Measurements from ENCODE around the gene DNAJB6. TPM values are rescaled to one million over a fixed set of nuclear protein-coding genes. Genes with fewer than 3 reads are reported as not detected.

Gene DNAJB6
- total and polyA plus RNA-seq, 2 experiments from 2014 or later: 92.2 to 110 TPM

DNA sequence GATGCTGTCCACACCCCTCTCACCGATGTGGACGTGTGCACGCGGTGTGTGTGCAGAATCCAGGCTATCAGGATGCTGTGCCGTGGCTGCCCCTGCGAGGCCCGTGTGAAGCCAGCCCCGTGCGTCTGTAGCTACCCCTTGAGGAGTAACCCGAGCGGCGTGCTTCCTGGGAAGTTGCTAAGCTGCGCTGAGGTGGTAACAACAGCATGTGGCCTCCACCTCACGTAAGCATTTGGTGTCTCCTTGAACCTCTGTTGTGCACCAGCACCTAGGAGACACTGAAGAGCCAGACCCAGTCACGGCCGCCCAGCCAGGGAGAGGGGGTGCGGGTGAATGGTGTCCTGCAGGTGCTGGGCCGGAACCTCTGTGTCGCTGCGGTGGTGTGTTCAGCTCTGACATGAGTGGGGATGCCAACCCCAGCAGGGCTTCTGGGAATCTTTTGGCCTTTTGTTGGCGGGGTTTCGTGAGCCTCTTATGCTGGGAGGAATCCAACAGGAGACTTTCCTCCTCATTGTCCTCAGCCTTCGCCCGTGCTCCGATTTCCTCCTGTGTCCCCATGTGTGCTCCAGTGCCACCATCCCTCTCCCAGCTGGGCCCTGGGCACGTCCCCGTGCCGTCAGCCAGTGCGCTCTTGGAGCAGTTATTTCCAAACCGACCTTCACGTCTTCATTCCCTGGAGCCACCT, 60.4 kb downstream of the DNAJB6 start:
- Histone ChIP-seq H3K9me2 (replicated peaks; ENCODE audit: insufficient read depth) (no peaks in the 10 kb centered on the region), H3K9me3 (ENCODE audit: low read depth) (no peaks in the 10 kb centered on the region), H3K27ac (peak overlapping the region; percentile 79), H3K36me3 (replicated peaks; ENCODE audit: insufficient read depth, low read depth) (no peaks in the 10 kb centered on the region), H3K4me3 (no peak overlapping the region), H3K4me1 (ENCODE audit: insufficient read depth) (peaks cover 17% of the 10 kb centered on the region), H2AFZ (no peak overlapping the region), H3K4me2 (no peak overlapping the region), H4K20me1 (ENCODE audit: insufficient read depth, poor library complexity, severe bottlenecking) (peaks cover 3% of the 10 kb centered on the region), H3K27me3 (no peaks in the 10 kb centered on the region), H3K79me2 (peaks cover 42% of the 10 kb centered on the region)
- DNase-seq (ENCODE audit: low spot score): no peak
- WGBS (ENCODE audit: low lambda C conversion rate, missing lambda C conversion rate): 97% methylated on average over 31 of the region's 31 CpGs
- TF ChIP-seq, protein P1, sequence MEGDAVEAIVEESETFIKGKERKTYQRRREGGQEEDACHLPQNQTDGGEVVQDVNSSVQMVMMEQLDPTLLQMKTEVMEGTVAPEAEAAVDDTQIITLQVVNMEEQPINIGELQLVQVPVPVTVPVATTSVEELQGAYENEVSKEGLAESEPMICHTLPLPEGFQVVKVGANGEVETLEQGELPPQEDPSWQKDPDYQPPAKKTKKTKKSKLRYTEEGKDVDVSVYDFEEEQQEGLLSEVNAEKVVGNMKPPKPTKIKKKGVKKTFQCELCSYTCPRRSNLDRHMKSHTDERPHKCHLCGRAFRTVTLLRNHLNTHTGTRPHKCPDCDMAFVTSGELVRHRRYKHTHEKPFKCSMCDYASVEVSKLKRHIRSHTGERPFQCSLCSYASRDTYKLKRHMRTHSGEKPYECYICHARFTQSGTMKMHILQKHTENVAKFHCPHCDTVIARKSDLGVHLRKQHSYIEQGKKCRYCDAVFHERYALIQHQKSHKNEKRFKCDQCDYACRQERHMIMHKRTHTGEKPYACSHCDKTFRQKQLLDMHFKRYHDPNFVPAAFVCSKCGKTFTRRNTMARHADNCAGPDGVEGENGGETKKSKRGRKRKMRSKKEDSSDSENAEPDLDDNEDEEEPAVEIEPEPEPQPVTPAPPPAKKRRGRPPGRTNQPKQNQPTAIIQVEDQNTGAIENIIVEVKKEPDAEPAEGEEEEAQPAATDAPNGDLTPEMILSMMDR (IDR thresholded peaks at IDR 0.05; ENCODE audit: poor library complexity): no peak
- TF ChIP-seq EZH2 (IDR thresholded peaks at IDR 0.05; ENCODE audit: borderline replicate concordance) (no peak), EZH2phosphoT487 (IDR thresholded peaks at IDR 0.05; ENCODE audit: low read depth, severe bottlenecking, unreplicated experiment) (no peak)

DNA sequence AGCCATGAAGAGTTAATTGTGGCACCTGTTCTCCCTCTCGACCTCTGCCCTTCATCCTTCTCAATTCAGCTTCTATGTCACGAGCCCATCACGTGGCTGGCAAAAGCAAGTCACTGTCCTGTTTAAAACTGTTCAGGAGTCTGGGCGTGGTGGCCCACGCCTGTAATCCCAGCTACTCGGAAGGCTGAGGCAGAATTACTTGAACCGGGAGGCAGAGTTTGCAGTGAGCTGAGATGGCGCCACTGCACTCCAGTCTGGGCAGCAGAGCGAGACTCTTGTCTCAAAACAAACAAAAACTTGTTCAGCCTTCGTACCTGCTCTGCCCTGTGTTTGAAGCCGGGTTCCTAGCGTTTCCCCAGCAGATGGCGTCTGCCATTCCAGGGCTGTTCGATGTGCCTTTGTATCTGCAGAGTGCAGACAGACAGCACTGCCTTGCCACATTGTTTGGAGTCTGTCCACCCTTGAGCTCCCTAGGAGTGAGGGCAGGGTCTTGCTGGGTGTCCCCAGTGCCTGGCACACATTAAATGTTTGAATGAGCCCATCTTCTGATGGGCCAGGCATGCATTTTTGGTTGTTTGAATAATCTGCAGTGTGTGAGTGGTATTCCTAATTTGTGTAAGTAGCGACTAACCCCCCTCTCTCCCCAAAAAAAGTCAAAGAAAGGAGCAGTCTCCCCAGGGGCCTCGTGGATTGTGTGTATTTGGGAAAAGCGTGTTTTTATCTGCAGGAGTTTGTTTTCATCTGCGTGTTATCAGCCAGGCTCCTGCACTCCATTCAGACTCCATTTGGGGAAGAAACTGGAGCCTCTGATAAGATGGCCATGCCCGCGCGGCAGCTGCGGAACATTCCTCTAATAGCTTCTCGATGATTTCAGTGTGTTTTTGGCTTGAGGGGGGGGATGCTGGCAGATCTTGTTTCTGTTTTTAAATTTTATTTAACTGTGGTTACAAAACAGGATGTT, 61.2 kb downstream of the DNAJB6 start:
- H4K20me1 ChIP-seq (ENCODE audit: insufficient read depth, poor library complexity, severe bottlenecking): peaks cover 3% of the 10 kb centered on the region
- peaks cover 42% of the 10 kb centered on the region for H3K79me2 ChIP-seq
- TF ChIP-seq, protein P1 (IDR thresholded peaks at IDR 0.05; ENCODE audit: poor library complexity): peak; percentile 52
- TF ChIP-seq EZH2phosphoT487 (IDR thresholded peaks at IDR 0.05; ENCODE audit: low read depth, severe bottlenecking, unreplicated experiment): no peak
- no peak overlapping the region for H2AFZ ChIP-seq
- peaks cover 17% of the 10 kb centered on the region for H3K4me1 ChIP-seq (ENCODE audit: insufficient read depth)
- WGBS (ENCODE audit: low lambda C conversion rate, missing lambda C conversion rate): 31% methylated on average over 23 of the region's 23 CpGs
- no peaks in the 10 kb centered on the region for H3K36me3 ChIP-seq (replicated peaks; ENCODE audit: insufficient read depth, low read depth)
- peak; percentile 66 for DNase-seq (ENCODE audit: low spot score)
- H3K27ac ChIP-seq: peak overlapping the region; percentile 79
- H3K4me2 ChIP-seq: peak overlapping the region; percentile 65
- no peaks in the 10 kb centered on the region for H3K27me3 ChIP-seq
- no peaks in the 10 kb centered on the region for H3K9me2 ChIP-seq (replicated peaks; ENCODE audit: insufficient read depth)
- no peaks in the 10 kb centered on the region for H3K9me3 ChIP-seq (ENCODE audit: low read depth)
- no peak overlapping the region for H3K4me3 ChIP-seq

DNA sequence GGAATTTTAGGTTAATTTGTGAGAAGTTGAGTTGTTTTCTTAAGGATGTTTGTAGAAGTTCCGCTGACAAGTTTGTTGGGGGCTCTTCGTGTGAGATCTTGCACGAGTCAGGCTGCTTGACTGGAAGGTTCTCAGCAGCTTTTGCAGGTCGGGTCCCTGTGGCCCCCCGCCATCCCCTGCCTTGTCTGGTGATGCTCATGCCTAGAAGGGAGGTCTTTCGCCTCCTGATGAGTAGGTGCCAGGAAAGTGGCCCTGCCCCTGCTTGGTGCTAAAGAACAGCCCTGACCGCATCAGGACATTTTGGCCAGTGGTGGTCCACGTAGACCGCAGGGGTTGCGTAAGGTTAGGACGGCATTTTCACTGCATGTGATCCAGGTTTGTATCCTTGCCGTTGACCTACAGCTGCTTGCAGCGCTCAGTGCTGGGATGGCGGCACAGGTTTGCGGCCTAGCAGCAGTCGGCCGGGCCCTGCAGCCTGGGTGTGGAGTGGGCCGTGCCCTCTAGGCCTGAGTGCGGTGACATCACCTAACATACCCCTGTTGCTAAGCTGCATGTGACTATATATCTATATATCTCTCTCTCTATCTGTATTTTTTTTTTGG, 62.4 kb downstream of the DNAJB6 start:
- H3K4me2 ChIP-seq: no peak overlapping the region
- no peaks in the 10 kb centered on the region for H3K27me3 ChIP-seq
- no peak for TF ChIP-seq EZH2phosphoT487 (IDR thresholded peaks at IDR 0.05; ENCODE audit: low read depth, severe bottlenecking, unreplicated experiment)
- TF ChIP-seq, protein P1 (IDR thresholded peaks at IDR 0.05; ENCODE audit: poor library complexity): no peak
- TF ChIP-seq EZH2 (IDR thresholded peaks at IDR 0.05; ENCODE audit: borderline replicate concordance): no peak
- H3K79me2 ChIP-seq: peaks cover 31% of the 10 kb centered on the region
- H3K4me3 ChIP-seq: no peak overlapping the region
- H2AFZ ChIP-seq: no peak overlapping the region
- H4K20me1 ChIP-seq (ENCODE audit: insufficient read depth, poor library complexity, severe bottlenecking): peaks cover 3% of the 10 kb centered on the region
- H3K9me2 ChIP-seq (replicated peaks; ENCODE audit: insufficient read depth): no peaks in the 10 kb centered on the region
- no peaks in the 10 kb centered on the region for H3K9me3 ChIP-seq (ENCODE audit: low read depth)
- H3K4me1 ChIP-seq (ENCODE audit: insufficient read depth): peaks cover 17% of the 10 kb centered on the region
- H3K27ac ChIP-seq: peak overlapping the region; percentile 79
- 90% methylated on average over 19 of the region's 19 CpGs for WGBS (ENCODE audit: low lambda C conversion rate, missing lambda C conversion rate)
- H3K36me3 ChIP-seq (replicated peaks; ENCODE audit: insufficient read depth, low read depth): no peaks in the 10 kb centered on the region
- no peak for DNase-seq (ENCODE audit: low spot score)

Data from hepatocyte (in vitro differentiated cells).